Adrenal gland (tissue), 5 donors: ENCODE results near the gene ZNF503.

Experiments used
- CTCF ChIP-seq, 6 experiments: fragments of 450-650 bp in 4 of 6; fragments of 200-600 bp in 2 of 6; sonication (generic) in 1 of 6; IDR thresholded peaks; 1 replicate in 5 of 6; 2 replicates in 1 of 6; pipeline versions ENCODE4 v1.5.1 to v1.8.0; 2016 to 2021; ENCODE audit warnings: antibody characterized with exemption in 6 of 6, mild to moderate bottlenecking in 2 of 6, moderate library complexity in 1 of 6
- POLR2A ChIP-seq, 2 donors: fragments of 450-650 bp; IDR thresholded peaks; one replicate each; pipeline ENCODE4 v1.6.1; 2017; ENCODE audit warnings: antibody characterized with exemption in 2 of 2, mild to moderate bottlenecking in 2 of 2, moderate library complexity in 1 of 2
- donor health status: DM: no; HTN: no; CAD: no.

GRCh38 chr10:75437693-75438092 lies 36.1 kb upstream of the ZNF503 start:
- TF ChIP-seq CTCF (IDR thresholded peaks at IDR 0.05): no peak
- TF ChIP-seq POLR2A (IDR thresholded peaks at IDR 0.05): no peak
